NCI-H187 (cell line): Measurements from ENCODE around the gene CMSS1.

ENCODE experiments used
- DNase-seq, 2 experiments: peaks; one replicate each; lab custom pipeline; 2025; lab: John Stamatoyannopoulos, UW

The CMSS1 gene

DNA sequence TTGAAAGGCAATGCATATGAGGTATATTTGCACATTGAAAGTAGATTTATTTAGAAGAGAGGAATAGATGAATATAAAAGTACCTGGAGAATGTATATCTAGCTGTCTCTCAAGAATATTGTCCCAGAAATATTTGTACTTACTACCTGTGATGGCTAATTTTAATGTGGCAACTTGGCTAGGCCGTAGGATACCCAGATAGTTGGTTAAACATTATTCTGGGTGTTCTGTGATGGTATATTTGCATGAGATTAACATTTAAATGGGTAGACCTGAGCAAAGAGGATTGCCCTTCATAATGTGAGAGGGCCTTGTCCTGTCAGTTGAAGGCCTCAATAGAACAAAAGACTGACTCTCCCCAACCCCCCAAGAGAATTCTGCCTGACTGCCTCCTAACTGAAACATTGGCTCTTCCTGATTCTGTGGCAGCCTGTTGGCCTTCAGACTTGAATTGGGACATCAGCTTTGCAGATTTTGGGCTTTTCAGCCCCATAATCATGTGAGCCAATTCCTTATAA lies 366.0 kb downstream of the CMSS1 start:
- DNase-seq = no peak

GRCh38 chr3:100184948-100185570 lies 367.4 kb downstream of the CMSS1 start:
- no peak for DNase-seq

- DNase-seq = no peak
Observed at GRCh38 chr3:100185847-100186246, 368.2 kb downstream of the CMSS1 start.

GRCh38 chr3:100189444-100189964 lies 371.8 kb downstream of the CMSS1 start:
- DNase-seq = no peak

DNA sequence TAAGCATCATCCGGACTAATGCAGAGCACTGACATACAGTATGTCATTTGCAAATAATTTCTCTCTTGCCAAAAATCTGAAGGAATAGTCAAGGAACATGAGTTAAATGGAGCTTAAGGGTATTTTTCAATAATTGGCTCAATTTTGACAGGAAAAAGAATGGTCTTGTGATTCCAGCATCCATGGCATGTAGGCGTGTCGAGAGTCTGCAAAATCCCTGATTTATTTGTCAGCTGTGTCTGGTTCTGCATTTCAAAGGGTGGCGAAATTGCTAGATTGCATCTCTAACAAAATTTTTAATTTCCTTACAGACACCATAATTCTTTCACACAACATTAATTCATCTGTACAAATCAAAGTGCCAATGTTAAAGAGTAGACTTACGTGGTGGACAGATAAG lies 377.7 kb downstream of the CMSS1 start:
- no peak for DNase-seq

DNA sequence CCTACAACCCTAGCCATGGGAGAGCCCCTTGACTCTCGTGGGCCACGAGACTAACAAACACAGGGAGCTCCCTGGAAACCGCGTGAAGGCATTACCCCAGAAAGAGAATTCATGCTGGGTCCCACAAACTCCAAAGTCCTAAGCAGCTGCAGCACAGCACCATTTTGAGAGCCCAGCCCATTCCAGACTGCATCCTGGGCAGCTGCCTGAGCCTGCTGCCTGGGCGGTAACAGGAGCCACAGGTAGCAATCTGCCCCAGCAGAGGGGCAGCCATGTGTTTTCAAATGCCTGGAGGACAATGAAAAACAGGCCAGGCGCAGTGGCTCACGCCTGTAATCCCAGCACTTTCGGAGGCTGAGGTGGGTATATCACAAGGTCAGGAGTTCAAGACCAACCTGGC lies 380.2 kb downstream of the CMSS1 start:
- no peak for DNase-seq

GRCh38 chr3:100198579-100199269 lies 381.1 kb downstream of the CMSS1 start:
- DNase-seq = no peak

DNA sequence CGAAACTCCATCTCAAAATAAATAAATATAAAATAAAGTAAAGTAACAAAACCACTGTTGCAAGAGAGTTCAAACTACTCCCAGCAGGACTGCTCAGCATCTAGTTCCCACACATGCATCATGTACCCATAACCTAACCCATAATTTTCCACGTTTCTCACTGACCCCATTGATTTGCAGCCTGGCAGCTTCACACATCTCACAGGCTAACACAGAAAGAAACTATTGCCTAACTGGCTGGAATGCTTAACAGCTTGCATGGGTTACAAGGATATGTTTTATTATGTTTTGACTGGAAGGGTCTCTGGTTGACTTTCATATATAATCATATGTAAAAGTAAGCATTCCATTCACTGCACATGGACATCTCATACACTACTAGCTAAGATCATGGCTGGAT lies 387.5 kb downstream of the CMSS1 start:
- DNase-seq = no peak

GRCh38 chr3:100206687-100207086 lies 389.0 kb downstream of the CMSS1 start:
- no peak for DNase-seq

- no peak for DNase-seq
Observed at GRCh38 chr3:100207886-100208285, 390.2 kb downstream of the CMSS1 start.

- DNase-seq = no peak
Observed at GRCh38 chr3:100209169-100209568, 391.5 kb downstream of the CMSS1 start.

DNA sequence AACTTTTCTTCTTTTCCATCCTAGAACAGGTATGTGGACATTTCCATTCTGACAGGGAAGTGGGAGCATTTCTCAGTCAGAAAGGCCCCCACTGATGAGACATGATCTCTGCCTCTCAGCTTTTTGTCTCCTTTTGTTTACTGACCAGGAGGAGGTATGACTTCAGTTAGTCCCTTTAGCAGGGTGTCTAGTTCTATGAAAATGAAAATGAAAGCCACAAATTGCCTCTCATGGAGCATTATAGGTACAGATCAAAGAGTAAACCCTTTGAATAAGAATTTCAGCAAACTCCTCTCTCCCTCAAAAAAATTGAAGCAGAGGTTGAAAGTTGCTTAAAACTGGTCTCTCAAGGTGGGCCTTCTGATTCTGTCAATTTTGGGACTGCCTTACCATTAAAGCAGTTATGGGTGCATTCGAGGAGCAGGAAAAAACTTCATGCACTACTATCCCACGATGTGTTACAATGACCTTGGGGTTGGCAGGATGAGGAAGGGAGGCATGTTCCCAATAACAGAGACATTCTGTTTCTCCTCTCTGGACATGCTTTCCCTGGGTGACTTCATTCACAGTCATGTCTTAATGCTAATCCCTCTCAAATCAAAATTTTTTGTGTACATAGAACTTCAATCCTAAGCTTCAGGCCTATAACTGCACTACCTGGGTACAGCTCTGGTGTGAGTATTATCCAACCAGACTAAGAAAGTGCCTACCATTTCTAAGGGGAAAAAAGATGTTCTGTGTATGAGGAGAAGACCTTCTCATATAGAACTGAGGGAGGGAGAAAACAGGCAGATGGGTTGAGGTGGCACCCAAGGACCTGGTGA lies 392.5 kb downstream of the CMSS1 start:
- no peak for DNase-seq

GRCh38 chr3:100210772-100211135 lies 393.1 kb downstream of the CMSS1 start:
- no peak for DNase-seq

DNA sequence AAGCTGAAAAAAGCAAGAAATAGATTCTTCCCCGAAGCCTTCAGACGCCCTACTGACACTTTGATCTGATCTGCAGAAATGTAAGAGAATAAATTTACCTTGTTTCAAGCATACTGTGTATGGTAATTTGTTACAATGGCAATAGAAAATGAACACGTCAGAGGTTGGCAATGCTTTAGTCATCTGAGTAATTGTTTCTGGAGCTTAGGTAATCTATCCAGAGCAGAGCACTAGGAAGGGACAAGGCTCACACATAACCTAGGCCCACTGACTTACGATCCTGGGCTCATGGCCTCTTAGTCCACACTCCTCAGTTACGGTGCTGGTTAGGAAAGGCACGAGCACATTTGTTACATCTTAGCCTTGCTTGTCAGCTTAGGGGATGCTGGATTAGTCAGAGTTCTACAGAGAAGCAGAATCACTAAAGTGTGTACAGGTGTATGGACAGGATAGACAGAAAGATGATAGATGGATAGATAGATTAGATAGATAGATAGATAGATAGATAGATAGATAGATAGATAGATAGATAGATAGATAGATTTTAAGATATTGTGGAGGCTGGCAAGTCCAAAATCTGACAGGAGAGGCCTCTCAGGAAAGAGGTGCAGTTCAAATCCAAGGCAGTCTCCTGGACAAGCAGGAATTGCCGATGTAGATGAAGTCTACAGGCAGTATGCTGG lies 396.4 kb downstream of the CMSS1 start:
- no peak for DNase-seq

- DNase-seq = no peak
Observed at GRCh38 chr3:100214574-100214964, 396.9 kb downstream of the CMSS1 start.

GRCh38 chr3:100216713-100217112 lies 399.1 kb downstream of the CMSS1 start:
- no peak for DNase-seq

DNA sequence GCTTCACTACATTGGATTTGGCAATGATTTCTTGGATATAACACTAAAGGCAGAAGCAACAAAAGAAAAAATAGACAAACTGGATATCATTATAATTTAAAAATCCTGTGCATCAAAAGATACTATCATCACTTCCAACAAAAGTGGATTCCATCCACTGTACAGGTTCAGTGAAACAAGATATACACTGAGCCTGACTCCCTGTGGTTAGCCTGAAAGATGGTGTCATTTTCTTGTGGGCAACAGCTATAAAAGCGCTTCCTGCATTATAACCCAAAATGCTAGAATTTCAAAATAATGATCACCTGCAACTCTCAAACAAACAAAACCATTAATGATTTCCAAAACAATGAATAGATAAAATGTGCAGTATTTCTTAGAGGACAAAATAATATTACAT lies 403.5 kb downstream of the CMSS1 start:
- DNase-seq = no peak

DNA sequence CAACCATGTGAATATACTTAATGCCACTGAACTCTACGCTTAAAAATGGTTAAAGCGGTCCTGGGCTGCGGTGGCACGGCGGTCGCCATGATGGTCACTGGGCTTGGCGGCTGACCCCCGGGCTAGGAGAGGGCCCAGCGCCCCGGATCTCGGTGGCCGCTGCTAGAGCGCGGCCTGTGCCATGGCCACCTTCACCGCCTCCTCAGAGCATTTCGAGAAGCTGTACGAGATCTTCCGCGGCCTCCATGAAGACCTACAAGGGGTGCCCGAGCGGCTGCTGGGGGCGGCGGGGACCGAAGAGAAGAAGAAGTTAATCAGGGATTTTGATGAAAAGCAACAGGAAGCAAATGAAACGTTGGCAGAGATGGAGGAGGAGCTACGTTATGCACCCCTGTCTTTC lies 407.5 kb downstream of the CMSS1 start:
- DNase-seq = no peak

DNA sequence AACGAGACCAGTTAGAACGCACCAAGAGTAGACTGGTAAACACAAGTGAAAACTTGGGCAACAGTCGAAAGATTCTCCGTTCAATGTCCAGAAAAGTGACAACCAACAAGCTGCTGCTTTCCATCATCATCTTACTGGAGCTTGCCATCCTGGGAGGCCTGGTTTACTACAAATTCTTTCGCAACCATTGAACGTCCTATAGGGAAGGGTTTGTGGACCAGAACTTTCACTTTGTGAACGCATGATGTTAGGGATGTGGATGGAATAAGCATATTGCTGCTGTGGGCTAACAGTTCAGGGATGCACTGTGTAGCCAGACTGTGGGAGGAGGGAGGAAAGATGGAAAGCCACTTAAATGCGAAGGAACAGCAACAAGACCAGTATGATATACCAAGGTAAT lies 408.2 kb downstream of the CMSS1 start:
- DNase-seq = no peak

GRCh38 chr3:100226712-100227429 lies 409.2 kb downstream of the CMSS1 start:
- no peak for DNase-seq

DNA sequence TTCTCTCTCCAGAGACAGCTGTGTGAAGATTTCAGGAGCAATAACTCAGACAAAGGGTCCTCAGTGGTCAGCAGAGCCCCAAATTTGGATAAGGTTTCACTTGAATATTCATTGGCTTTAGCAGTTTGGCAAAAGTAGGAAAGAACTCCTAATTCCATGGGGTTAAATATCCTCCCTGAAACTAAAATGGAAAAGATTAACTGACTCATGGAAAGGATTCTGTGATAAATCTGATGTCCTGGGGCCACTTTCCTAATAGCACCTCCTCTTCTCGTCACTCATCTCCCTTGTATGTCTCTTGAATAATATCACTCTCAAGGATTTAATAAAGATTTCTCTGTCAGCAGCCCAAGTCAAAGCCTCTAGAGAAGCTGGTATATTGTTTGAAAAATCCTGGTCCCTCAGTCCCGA lies 409.9 kb downstream of the CMSS1 start:
- DNase-seq = no peak
